Measurements from ENCODE around the gene UBXN11. TPM values are rescaled to one million over a fixed set of nuclear protein-coding genes. Genes with fewer than 3 reads are reported as not detected.

Gene UBXN11
- total and polyA plus RNA-seq, 2 donors from 2014 or later: 30.2 to 55.0 TPM

DNA sequence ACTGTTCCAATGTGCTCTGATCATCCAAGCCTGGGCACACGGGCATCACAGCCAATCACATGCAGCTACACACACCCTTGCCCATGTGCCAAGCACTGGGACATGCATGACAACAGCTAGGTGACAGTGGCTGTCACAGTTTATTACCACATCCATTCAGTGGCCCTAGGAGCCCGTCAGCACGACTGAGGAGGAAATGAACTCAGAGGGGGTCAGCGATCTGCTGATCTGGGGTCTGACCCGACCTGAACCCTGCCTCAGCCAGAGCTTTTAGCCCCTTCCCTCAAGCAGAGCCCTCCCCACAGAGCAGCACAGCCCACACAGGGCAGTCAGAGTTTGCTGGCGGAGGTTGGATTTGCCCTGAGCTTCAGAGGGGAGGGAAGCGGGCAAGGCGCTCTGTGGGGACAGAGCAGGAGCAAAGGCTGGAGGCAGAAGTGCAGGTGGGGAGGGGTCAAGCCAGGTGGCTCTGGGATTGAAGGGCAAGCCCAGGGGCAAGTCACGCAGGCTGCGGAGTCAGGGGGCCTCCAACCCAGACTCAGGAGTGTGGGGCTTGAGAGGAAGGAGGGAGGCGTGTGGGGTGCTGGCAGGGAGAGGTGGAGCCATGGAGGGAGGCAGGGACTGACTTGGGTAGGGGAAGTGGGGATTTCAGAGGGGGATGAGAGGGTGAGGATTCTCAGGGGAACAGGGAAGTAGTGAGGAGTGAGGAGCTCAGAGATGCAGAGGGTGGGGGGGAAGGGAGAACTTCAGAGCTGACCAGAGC lies 16.1 kb downstream of the UBXN11 start:
- intact Hi-C loops (cut with DNase I): no loop called here
- no peaks in the 10 kb centered on the region for H3K27me3 ChIP-seq (ENCODE audit: control insufficient read depth, insufficient read depth, low read length)
- no peaks in the 10 kb centered on the region for H3K9me3 ChIP-seq (ENCODE audit: control insufficient read depth in 2 of 3, insufficient read depth in 1 of 3, low read length in 3 of 3)
- DNase-seq (peak in 2 of 5 donors; percentile 60 to 71), FAIRE-seq (no peak)
- TF ChIP-seq, protein P1, sequence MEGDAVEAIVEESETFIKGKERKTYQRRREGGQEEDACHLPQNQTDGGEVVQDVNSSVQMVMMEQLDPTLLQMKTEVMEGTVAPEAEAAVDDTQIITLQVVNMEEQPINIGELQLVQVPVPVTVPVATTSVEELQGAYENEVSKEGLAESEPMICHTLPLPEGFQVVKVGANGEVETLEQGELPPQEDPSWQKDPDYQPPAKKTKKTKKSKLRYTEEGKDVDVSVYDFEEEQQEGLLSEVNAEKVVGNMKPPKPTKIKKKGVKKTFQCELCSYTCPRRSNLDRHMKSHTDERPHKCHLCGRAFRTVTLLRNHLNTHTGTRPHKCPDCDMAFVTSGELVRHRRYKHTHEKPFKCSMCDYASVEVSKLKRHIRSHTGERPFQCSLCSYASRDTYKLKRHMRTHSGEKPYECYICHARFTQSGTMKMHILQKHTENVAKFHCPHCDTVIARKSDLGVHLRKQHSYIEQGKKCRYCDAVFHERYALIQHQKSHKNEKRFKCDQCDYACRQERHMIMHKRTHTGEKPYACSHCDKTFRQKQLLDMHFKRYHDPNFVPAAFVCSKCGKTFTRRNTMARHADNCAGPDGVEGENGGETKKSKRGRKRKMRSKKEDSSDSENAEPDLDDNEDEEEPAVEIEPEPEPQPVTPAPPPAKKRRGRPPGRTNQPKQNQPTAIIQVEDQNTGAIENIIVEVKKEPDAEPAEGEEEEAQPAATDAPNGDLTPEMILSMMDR (IDR thresholded peaks at IDR 0.05; ENCODE audit: borderline replicate concordance, extremely low read depth, insufficient read depth): no peak
- no peak overlapping the region for H3K9ac ChIP-seq (ENCODE audit: low read length in 3 of 3)
- H3K4me1 ChIP-seq (ENCODE audit: control insufficient read depth in 2 of 3, insufficient read depth in 2 of 3, low read depth in 1 of 3, low read length in 3 of 3): peaks cover 0 to 5% (median 0%) of the 10 kb centered on the region in 3 donors
- H3K36me3 ChIP-seq (ENCODE audit: control insufficient read depth in 2 of 3, insufficient read depth in 3 of 3, low read length in 3 of 3): no peaks in the 10 kb centered on the region
- no peak overlapping the region for H3K4me3 ChIP-seq (ENCODE audit: low read length in 3 of 3)
- no peak overlapping the region for H3K27ac ChIP-seq (ENCODE audit: low read depth in 2 of 2, low read length in 2 of 2)

DNA sequence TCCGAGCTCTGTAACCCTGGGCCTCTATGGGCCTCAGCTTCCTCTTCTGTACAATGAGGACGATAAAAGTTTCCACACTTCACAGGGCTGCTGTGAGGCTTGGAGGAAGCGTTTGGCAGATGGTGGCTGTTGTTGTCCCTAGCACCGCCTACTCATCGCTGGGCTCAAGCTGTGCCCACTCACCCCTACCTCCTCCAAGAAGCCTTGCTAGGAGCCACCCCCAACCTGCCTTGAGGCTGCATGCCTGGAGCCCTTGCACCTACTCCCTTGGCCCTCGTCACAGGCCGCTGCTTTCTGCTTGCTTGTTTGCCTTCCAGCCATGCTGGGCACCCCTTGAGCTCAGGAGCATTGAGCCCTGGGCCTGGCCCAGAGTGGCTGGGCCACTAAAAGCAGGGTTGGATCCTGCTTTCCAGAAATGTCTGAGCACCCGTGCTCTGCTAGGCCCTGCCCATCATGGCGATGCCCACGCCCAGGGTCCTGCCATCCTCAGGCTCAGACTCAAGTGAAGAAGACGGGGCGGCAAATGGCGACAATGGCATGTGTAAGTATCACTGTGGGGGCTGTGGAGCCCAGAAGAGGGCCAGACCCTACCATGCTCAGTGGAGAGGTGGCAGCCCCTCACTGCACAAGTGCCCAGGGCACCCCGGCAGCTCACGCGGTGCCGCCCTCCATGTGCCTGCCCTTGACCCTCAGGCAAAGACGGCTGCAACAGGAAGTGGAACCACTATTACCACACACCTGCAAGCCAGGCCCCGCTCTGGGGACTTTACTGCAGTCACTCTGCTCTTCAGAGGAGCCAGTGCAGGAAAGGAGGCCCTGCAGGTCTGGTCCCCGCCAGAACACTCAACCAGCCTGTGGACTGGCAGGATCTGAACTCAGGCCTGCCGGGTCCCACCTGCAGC lies 17.0 kb downstream of the UBXN11 start:
- Histone ChIP-seq H3K36me3 (ENCODE audit: control insufficient read depth in 2 of 3, insufficient read depth in 3 of 3, low read length in 3 of 3) (no peaks in the 10 kb centered on the region), H3K9me3 (ENCODE audit: control insufficient read depth in 2 of 3, insufficient read depth in 1 of 3, low read length in 3 of 3) (no peaks in the 10 kb centered on the region), H3K9ac (ENCODE audit: low read length in 3 of 3) (no peak overlapping the region), H3K4me1 (ENCODE audit: control insufficient read depth in 2 of 3, insufficient read depth in 2 of 3, low read depth in 1 of 3, low read length in 3 of 3) (peaks cover 0 to 5% (median 0%) of the 10 kb centered on the region in 3 donors), H3K27ac (ENCODE audit: low read depth in 2 of 2, low read length in 2 of 2) (no peak overlapping the region), H3K4me3 (ENCODE audit: low read length in 3 of 3) (no peak overlapping the region), H3K27me3 (ENCODE audit: control insufficient read depth, insufficient read depth, low read length) (no peaks in the 10 kb centered on the region)
- FAIRE-seq (no peak), DNase-seq (peak in 1 of 5 donors; percentile 72)
- intact Hi-C loops (cut with DNase I): no loop called here
- TF ChIP-seq, protein P1 (IDR thresholded peaks at IDR 0.05; ENCODE audit: borderline replicate concordance, extremely low read depth, insufficient read depth): no peak

- Histone ChIP-seq H3K9me3 (ENCODE audit: control insufficient read depth in 2 of 3, insufficient read depth in 1 of 3, low read length in 3 of 3) (no peaks in the 10 kb centered on the region), H3K27me3 (ENCODE audit: control insufficient read depth, insufficient read depth, low read length) (no peaks in the 10 kb centered on the region), H3K4me1 (ENCODE audit: control insufficient read depth in 2 of 3, insufficient read depth in 2 of 3, low read depth in 1 of 3, low read length in 3 of 3) (peaks cover 0 to 5% (median 0%) of the 10 kb centered on the region in 3 donors), H3K27ac (ENCODE audit: low read depth in 2 of 2, low read length in 2 of 2) (no peak overlapping the region), H3K9ac (ENCODE audit: low read length in 3 of 3) (no peak overlapping the region), H3K36me3 (ENCODE audit: control insufficient read depth in 2 of 3, insufficient read depth in 3 of 3, low read length in 3 of 3) (no peaks in the 10 kb centered on the region), H3K4me3 (ENCODE audit: low read length in 3 of 3) (no peak overlapping the region)
- TF ChIP-seq, protein P1 (IDR thresholded peaks at IDR 0.05; ENCODE audit: borderline replicate concordance, extremely low read depth, insufficient read depth): no peak
- intact Hi-C loops (cut with DNase I): no loop called here
- FAIRE-seq (no peak), DNase-seq (peak in 1 of 5 donors; percentile 57)
These were observed 18.0 kb downstream of the UBXN11 start for GRCh38 chr1:26288311-26288941.
